ENCODE data around the gene CREB5. TPM values are rescaled to one million over a fixed set of nuclear protein-coding genes. Genes with fewer than 3 reads are reported as not detected.

The CREB5 gene
- polyA plus RNA-seq, 4 donors, result 5.7 to 17.0 (median 8.4) TPM

DNA sequence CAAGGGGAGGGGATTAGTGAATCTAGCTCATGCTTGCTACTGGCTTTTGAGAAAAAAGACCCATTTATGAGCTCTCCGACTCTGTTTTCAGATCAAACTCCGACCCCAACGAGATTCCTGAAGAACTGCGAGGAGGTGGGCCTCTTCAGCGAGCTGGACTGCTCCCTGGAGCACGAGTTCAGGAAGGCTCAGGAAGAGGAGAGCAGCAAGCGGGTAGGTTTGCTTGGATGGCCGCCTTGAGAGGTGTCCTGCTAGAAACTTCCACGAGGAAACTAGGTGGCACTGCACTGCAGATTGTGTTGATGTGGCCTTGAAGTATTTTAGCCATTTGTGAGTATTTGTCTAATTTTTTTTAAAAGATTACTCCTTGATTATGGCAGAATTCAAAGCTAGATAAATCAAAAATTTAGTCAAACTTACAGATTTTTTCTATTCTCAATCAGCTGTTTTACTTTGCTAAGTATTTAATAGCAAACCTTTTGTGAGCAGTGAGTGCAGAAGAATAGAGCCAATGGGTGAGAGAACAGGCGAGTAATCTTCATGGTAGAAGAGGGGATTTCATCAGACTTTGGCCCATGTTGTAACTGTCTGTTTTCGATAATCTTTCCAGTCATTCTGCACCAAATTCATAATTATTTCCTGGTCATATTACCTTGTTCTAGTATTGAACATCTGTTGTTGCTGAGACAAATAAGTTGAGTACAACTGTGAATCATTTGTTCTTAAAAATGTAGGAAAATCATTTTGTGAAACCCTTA lies 95.4 kb downstream of the CREB5 start:
- DNase-seq (ENCODE audit: low read depth in 4 of 4, low spot score in 2 of 4), result no peak

DNA sequence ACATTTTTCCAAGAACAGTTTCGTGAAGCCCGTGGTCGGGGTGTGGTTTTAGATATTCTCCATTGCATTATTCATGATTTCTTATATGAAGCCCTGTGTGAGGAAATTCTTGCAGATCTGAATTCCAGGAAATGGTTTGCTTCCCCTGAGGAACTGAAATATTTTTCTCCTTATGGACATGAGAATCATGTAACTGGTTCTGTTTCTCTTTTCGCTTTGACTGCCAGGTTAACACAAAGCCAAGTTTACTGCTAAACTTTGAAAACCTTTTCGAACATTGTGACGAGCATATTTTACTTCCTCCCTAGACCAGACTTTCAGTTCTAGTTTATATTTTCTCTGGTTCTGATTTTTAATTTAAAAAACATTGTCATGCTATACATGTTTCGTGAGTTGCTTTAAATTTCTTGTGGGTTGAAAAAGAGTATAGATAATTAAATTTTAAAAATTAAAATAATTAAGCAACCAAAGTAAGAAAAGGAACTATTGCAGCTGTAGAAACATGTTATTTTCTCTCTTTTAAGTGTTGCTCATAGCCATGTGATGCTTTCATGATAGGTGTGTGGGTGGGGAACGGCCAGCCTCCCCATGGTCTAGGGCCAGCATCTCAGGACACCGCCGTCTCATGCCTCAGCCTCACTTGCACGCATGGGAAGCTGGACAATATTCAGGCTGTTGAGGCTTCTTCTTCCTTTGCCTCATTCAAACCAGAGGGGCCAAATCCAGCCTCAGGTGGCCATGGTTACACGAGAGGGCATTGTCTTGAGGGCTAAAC lies 97.1 kb downstream of the CREB5 start:
- DNase-seq (ENCODE audit: low read depth in 4 of 4, low spot score in 2 of 4), result no peak

DNA sequence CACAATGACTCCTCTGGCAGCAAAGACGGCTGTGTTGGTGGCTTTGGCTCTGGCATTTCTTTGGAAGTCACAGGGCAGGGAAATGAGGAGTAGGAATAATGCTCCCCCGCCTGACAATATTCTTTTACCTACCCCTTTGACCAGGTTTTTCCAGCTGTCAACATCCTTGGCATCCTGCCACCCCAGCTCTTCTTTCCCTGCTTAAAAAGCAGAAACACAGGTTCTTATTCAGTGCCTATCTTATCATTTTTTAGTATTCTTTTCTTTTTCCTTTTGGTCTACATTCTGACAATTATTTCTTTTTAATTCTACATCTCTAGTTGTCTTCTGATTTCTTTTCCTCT lies 97.7 kb downstream of the CREB5 start:
- DNase-seq (ENCODE audit: low read depth in 4 of 4, low spot score in 2 of 4), result no peak

DNA sequence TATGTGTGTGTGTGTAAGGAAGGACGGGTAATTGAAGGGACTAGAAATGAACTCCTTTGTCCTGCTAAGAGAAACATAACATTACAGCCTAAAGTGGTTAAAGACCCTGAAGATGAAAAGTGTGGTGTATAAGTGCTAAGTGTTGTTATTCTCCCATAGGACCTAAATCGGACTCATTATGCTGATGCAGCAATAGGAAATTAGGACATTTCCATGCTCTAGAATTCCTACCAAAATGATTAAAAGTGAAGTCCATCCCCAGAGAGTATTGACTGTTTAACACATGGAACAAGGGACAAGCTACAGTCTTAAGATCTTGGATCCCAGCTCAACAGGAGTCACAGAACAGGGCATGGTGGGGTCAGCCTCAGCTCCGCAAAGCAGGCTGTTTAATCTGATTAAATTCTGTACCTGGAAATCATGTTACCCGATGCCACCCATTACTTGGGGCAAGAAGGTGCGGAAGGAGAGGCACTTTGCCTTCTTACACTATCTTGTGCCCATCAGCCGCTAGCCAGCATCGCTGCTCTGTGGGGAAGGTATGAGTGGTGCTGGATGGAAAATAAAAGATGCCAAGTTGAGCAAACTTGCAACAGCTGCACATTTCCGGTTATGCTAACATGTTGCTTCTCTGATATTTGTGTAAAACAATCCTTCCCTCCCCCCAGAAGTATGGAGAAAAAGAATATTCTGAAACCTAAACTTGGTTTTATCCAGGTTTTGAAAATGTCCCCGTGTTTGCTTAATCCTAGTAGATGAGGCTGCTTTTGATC lies 100.5 kb downstream of the CREB5 start:
- DNase-seq (ENCODE audit: low read depth in 4 of 4, low spot score in 2 of 4), result no peak

DNA sequence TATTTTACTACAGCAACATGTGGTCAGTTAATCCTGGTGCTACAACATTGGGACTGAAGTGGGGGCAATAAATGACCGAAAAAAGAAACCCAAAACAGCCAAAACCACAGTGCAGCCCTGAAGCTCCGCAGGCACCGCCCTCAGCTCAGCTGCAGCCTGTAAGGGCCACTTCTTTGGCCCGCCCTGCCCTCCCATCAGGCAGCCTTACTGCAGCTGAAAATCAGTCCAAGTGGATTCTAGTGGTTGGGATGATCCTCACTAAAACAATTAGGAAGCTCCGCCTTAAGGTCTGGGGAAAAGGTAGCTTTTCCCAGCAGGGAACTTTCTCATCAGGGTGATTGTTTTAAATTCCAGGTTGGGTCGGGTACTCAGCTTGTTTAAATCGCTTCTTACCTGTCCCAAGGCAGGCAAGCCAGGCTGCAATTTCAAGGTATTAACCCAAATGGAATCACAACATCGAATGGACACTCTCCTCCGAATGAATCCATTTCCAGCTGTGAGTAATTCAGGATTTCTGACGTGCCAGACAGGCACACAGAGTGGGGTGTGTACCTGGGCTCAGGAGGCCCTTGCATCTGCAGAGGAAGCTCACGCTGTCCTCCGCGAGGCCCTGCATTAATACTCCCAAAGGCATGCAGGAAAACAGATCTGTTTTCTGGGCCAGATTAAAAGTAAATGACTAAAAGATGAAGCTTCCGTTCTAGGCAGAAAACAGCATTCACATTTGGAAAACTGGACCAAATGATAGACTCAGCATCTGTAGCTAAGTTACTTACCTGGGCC lies 104.3 kb downstream of the CREB5 start:
- DNase-seq (ENCODE audit: low read depth in 4 of 4, low spot score in 2 of 4), result no peak

DNA sequence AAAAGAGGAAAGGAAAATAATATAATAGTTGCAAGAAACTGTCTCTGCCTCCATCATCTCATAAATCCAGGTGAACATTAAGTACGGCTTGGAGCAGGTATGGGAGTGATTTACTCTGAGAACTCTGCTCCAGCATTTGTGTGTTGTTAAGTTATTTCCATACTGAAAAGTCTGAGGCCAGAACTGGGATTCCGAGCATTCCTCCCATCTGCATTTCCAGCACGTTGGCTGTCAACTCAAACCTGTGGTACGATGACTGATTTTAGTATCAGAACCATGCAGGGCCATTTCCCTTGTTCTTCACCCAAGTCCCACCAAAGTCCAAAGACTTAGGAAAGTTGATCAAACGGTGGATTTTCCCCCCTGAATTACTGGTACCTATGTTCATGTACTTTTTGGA lies 104.9 kb downstream of the CREB5 start:
- no peak for DNase-seq (ENCODE audit: low read depth in 4 of 4, low spot score in 2 of 4)

DNA sequence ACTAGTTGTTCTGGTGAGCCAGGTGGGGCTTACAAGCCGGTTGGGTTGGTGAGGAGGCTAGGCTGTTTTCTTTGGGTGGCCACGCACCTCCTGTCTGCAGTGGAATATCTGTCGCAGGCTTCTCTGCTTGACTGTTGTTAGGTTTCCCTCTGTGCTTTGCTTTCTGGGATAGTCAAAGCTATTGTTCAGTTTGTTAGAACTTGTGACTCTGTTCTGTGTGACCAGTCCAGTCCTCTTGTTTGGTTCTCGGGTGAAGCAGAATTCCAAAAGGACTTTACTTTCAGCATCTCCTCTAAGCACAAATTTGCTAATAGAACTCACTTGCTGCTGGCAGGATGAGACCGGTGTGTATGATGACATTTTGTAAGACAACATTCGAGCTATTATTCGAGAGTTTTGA lies 105.3 kb downstream of the CREB5 start:
- DNase-seq (ENCODE audit: low read depth in 4 of 4, low spot score in 2 of 4), result no peak

DNA sequence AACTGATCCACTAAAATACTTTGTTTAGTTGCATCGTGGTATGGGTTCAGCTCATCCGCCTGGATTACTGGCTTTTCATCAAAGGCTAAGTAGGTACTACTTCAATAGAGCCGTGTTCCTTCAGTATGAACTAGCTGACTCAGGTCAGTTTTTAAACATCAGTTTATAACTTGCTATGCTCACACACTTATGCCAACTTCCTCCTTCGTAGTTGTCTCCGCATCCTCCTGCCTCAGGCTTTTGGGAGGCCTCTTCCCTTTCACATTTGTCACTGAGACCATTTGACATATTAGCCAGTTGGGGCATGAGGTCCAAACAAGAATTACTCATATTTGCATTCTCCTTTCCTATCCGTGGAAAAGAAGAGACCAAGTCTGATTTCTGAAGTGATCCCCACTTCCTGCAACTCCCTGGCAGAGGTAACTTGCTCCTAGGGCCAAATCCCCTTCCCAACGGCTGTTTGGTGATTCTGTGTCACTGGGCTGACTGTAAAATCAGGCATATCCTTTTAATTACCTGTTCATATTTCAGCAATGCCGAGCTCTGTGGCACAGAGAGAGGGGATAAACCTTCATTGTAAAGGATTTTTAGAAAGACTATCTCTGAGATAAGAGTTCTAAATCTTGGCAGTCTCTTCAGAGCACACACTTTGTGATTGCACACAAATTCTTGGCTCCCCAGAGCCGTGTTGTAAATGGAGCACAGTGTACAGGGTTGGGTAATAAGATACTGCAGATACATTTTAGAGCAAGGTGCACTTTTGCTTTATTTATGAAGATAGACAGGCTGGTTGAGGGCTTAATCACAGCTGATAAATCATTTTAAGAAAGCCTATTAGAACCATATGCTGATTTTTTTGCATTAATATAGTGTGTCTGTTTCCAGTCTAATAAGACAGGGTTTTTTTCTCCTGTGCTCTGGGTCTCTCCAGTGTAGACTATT lies 108.0 kb downstream of the CREB5 start:
- DNase-seq (ENCODE audit: low read depth in 4 of 4, low spot score in 2 of 4), result no peak

DNA sequence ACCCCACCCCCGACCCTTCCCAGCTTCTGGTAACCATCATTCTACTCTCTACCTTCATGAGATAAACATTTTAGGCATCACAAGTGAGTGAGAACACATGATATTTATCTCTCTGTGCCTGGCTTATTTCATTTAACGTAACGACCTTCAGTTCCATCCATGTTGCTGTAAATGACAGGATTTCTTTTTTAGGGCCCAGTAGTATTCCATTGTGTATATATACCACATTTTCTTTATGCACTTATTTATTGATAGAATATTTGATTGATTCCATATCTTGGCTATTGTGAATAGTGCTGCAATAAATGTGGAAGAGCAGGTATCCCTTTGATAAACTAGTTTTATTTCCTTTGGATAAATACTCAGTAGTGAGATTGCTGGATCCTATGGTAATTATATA lies 112.7 kb downstream of the CREB5 start:
- no peak for DNase-seq (ENCODE audit: low read depth in 4 of 4, low spot score in 2 of 4)

DNA sequence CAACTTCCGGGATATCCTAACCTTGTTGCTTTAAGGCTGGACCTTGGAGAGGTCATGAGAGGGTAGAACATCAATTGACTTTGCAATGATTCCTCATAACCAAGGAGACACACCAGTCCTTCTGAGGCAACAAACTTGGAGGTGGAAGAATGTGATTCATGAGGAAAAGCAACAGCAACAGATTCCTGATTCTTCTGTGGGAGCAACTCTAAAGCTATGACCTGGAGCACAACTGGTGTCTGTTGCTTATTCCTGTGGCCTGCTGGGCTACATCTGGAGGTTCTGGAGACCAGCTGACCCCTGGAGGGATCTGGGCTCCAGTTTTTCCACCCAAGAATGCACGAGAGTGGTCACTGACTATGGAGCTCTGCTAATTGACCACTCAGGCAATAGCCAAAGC lies 116.6 kb downstream of the CREB5 start:
- no peak for DNase-seq (ENCODE audit: low read depth in 4 of 4, low spot score in 2 of 4)

DNA sequence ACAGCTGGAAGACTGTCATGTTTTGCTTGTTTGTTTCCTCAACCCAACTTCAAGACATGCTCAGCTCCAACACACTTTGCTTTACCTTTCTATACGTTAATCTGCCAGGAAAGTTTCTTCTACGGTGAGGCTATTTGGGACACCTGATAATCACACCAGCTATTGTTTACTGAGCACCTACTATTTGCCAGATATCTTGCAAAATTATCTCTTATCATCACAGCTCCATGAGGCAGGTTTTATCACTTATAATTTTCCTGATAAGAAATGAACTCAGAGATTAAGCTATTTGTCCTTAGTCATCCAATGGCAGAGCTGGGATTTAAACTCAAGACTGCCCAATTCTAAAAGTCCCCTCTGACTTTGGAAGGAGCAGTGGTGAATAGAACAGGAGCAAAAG lies 117.4 kb downstream of the CREB5 start:
- DNase-seq (ENCODE audit: low read depth in 4 of 4, low spot score in 2 of 4), result no peak

DNA sequence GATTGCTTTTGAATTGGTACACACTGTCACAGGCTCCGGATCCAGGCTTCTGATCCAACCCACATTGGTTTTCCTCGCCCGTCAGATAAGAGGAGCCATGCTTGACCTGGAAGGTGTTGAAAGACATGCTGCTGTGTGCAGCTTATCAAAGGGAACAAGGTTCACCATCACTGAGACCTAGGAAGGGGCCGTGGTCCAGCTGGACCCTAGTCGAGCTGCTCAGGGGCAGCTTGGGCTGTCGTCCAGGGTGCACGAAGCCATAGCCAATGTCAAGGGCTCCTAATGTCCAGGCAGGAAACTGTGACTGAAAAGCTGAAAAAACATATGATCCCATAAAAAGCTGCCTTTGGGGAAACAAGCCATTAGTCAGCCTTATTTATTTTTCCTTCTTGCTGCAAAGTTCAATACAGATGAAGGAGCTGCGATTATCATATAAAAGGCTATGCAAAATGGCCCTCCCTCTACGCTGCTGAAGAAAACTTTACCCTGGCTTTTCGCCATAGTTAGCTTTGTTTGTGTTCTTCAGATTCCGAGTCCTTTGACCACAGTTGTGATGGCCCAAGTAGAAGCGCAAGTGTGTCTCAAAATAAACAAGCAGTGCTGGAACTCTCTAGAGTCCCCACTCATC lies 118.0 kb downstream of the CREB5 start:
- peak in 3 of 4 donors; percentile 26 to 46 (median 37) for DNase-seq (ENCODE audit: low read depth in 4 of 4, low spot score in 2 of 4)

DNA sequence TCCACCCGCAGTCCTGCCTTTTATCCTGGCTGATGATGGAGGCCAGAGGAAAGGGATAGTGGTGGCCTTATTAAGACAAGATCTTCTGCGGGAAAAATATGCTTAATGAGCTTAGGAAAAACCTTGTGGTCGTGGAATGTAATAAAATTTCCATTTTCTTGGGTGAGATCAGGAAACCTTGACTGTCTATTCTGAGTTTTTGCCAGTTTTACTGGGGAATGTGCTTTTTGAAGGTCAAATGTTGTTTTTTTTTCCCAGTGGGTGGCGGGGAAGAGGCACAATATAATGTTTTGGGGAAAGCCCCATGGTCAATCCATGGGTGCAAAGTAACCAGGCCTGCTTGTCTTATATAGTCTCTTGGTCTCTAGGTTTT lies 118.5 kb downstream of the CREB5 start:
- no peak for DNase-seq (ENCODE audit: low read depth in 4 of 4, low spot score in 2 of 4)

DNA sequence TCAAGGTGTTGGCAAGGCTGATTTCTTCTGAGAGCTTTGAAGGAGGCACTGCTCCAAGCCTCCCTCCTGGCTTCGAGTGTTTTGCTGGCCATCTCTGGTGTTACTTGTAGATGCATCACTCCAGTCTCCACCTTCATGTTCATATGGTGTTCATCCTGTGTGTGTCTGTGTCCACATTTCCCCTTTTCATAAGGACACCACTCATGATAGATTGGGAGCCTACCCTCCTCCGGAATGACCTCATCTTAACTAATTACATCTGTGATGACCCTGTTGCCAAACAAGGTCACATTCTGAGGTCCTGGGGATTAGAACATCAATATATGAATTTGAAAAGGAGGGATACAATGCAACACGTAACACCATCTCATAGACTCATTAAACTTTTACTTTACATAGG lies 119.0 kb downstream of the CREB5 start:
- DNase-seq (ENCODE audit: low read depth in 4 of 4, low spot score in 2 of 4), result no peak

DNA sequence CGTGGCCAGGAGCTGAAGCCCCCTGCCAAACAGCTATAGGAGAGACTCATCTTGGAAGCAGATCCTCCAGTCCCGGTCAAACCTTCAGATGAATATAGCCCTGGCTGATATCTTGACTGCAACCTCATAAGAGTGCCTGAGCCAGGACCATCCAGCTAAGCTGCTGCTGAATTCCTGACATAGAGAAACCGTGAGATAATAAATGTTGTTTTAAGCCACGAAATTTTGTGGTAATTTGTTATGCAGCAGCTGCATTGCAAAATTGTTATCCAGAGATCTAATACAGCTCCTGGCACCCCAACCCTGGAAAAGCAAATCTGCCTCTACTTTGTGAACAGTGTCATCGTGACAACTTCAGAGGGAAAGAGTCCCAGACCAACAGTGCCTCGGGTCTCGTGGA lies 119.9 kb downstream of the CREB5 start:
- DNase-seq (ENCODE audit: low read depth in 4 of 4, low spot score in 2 of 4), result no peak

DNA sequence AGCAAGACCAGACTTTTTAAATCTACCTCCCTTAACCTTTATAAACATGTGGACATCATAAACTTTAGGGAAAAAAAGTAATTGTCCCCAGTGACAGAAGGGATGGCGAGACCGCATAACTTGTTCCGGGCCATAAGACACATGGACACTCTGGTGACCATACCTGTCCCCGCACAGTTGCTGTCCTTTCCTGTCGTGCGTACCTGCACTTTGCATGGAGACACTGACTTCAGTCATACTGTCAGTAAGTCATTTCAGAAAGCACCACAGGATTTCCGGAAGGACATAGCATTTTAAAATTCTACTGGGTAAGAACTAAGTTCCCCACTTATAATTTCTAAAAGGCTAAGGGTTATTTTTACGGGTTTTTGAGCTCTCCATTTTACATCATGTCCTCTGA lies 120.9 kb downstream of the CREB5 start:
- DNase-seq (ENCODE audit: low read depth in 4 of 4, low spot score in 2 of 4), result no peak

DNA sequence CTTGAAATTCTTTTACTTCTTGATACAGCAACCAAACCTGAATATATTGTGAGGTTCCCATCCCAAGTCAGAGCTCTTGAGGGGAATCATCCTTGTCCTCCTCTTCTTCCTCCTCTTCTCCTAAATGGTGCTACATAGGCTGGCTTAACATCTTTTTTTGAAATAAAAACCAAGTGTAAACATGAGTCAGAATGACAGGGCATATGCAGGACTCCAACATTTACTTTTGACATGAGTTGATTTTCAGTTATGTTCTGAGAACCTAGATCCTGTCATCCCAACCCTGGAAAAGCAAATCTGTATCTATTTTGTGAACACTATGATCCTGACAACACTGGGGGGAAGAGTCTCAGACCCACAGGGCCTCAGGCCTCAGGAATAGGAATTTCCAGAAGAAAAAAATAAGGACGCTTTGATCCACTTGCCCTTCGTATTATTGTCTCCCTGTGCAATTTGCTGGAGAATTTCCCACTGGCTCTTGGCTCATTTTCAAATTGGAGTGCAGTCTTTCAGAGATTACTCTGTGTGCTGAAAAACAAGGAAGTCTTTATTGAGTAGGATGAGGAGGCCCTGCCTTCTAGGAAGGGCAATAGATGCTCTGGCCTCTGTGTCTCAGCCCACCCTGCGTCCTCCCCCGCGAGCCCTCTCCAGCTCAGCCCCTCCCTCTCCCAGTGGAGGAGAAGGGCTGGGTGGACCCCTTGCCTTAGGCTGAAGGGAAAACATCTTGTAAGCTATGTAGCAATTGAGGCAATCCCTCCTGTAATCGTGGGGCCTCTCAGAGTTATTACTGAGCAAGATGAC lies 121.6 kb downstream of the CREB5 start:
- no peak for DNase-seq (ENCODE audit: low read depth in 4 of 4, low spot score in 2 of 4)

DNA sequence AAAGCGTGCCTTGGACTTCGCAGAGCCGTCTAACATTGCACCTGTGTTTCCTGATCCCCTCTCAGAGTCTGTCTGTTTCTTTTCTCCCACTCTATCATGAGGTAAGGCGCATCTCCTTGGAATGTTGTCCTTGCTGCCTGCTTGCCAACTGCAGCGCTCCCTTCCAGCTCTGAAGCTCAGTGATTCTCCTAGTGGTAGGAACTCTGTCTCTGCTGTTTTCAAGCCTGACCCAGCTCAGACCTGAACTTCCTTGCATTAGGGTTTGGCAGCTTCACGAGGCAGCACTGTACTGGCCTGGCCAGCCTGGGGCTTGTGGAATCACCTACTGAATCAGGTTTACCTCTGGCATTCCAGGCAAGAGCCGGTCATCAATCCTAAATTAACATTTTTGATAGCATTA lies 123.9 kb downstream of the CREB5 start:
- no peak for DNase-seq (ENCODE audit: low read depth in 4 of 4, low spot score in 2 of 4)
